GM19240 (cell line): ENCODE data around the gene CUEDC1.

Experiments
- DNase-seq: peaks from one replicate; pipeline ENCODE4 v3.0.0; 2011; ENCODE audit warnings: low spot score; ENCODE audit not compliant: insufficient read length

Gene CUEDC1

GRCh38 chr17:57957886-57958285 is 2.7 kb upstream of the CUEDC1 start:
- DNase-seq, result no peak

- DNase-seq, result no peak
Observed at GRCh38 chr17:57957120-57957850, 2.1 kb upstream of the CUEDC1 start.

- peak; percentile 84 for DNase-seq
Observed at GRCh38 chr17:57956291-57957119, 1.3 kb upstream of the CUEDC1 start.

GRCh38 chr17:57954397-57955182 is 622 bp downstream of the CUEDC1 start:
- DNase-seq, result no peak

GRCh38 chr17:57953705-57954396 is 1.4 kb downstream of the CUEDC1 start:
- DNase-seq, result no peak

- no peak for DNase-seq
Observed at GRCh38 chr17:57953219-57953618, 2.0 kb downstream of the CUEDC1 start.

GRCh38 chr17:57949649-57950048 is 5.6 kb downstream of the CUEDC1 start:
- DNase-seq, result no peak

GRCh38 chr17:57948555-57949420 is 6.4 kb downstream of the CUEDC1 start:
- DNase-seq, result no peak

- DNase-seq, result no peak
Observed at GRCh38 chr17:57948169-57948554, 7.0 kb downstream of the CUEDC1 start.

GRCh38 chr17:57947369-57947768 is 7.8 kb downstream of the CUEDC1 start:
- no peak for DNase-seq

GRCh38 chr17:57946798-57947358 is 8.3 kb downstream of the CUEDC1 start:
- peak; percentile 78 for DNase-seq

GRCh38 chr17:57945996-57946797 is 9.0 kb downstream of the CUEDC1 start:
- DNase-seq, result no peak

GRCh38 chr17:57944908-57945307 is 10.3 kb downstream of the CUEDC1 start:
- no peak for DNase-seq

GRCh38 chr17:57943645-57944044 is 11.6 kb downstream of the CUEDC1 start:
- DNase-seq, result no peak

GRCh38 chr17:57943140-57943539 is 12.1 kb downstream of the CUEDC1 start:
- no peak for DNase-seq

- no peak for DNase-seq
Observed at GRCh38 chr17:57941384-57942370, 13.5 kb downstream of the CUEDC1 start.

GRCh38 chr17:57940653-57941329 is 14.4 kb downstream of the CUEDC1 start:
- no peak for DNase-seq
